GM23338 (cell line): ENCODE results near the gene FAM9C. TPM values are rescaled to one million over a fixed set of nuclear protein-coding genes. Genes with fewer than 3 reads are reported as not detected.
"Not testable (repeated sequence)": the region's sequence is repeated elsewhere in the genome, so short reads cannot be mapped to it uniquely, and the experiment has no call there.

Experiments
- ATAC-seq: fragments of 200-7000 bp; cut with Tn5 transposase; 3 replicates; pipeline ENCODE4 v1.9.1; 2020
- DNase-seq: peaks from one replicate; pipeline ENCODE4 v3.0.0-alpha.2; 2015; ENCODE audit warnings: low spot score
- H2AFZ ChIP-seq: fragments of 200-600 bp; sonication (generic); 2 replicates; pipeline ENCODE4 v1.8.0; 2016; ENCODE audit warnings: antibody characterized with exemption, mild to moderate bottlenecking, moderate library complexity
- H3F3A ChIP-seq: fragments of 200-600 bp; sonication (generic); replicated peaks from 2 replicates; pipeline ENCODE4 v1.8.0; 2017; ENCODE audit warnings: antibody characterized with exemption, mixed run types, low read depth
- H3K27ac ChIP-seq: fragments of 200-600 bp; sonication (generic); 2 replicates; pipeline ENCODE4 v1.6.1; 2016; ENCODE audit warnings: low read depth
- H3K27me3 ChIP-seq: fragments of 200-600 bp; sonication (generic); 2 replicates; pipeline ENCODE4 v1.8.0; 2016; ENCODE audit warnings: mild to moderate bottlenecking, mixed run types, moderate library complexity; ENCODE audit not compliant: insufficient read depth
- H3K36me3 ChIP-seq: fragments of 200-600 bp; sonication (generic); 2 replicates; pipeline ENCODE4 v1.8.0; 2016; ENCODE audit warnings: mild to moderate bottlenecking; ENCODE audit not compliant: insufficient read depth
- H3K4me1 ChIP-seq: fragments of 200-600 bp; sonication (generic); 2 replicates; pipeline ENCODE4 v1.8.0; 2016; ENCODE audit warnings: mild to moderate bottlenecking, moderate library complexity; ENCODE audit not compliant: insufficient read depth
- H3K4me2 ChIP-seq: fragments of 200-600 bp; sonication (generic); 2 replicates; pipeline ENCODE4 v1.7.1; 2017; ENCODE audit warnings: mixed run types
- H3K4me3 ChIP-seq: fragments of 200-600 bp; sonication (generic); 2 replicates; pipeline ENCODE4 v1.6.1; 2016; ENCODE audit warnings: mixed run types
- H3K79me2 ChIP-seq: fragments of 200-600 bp; sonication (generic); replicated peaks from 2 replicates; pipeline ENCODE4 v1.8.0; 2017; ENCODE audit warnings: mild to moderate bottlenecking; ENCODE audit not compliant: insufficient read depth
- H3K9me2 ChIP-seq: fragments of 200-600 bp; sonication (generic); 2 replicates; pipeline ENCODE4 v1.8.0; 2017; ENCODE audit not compliant: insufficient read depth
- H4K20me1 ChIP-seq: fragments of 200-600 bp; sonication (generic); replicated peaks from 2 replicates; pipeline ENCODE4 v1.8.0; 2017; ENCODE audit warnings: mild to moderate bottlenecking; ENCODE audit not compliant: insufficient read depth
- H3K27ac Mint-ChIP-seq: 2 replicates; pipeline ENCODE4 v1.8.0; 2020; ENCODE audit warnings: inconsistent platforms, mild to moderate bottlenecking, moderate library complexity, mixed read lengths
- H3K27me3 Mint-ChIP-seq: 3 replicates; pipeline ENCODE4 v1.8.0; 2022; ENCODE audit warnings: low read depth, mild to moderate bottlenecking, moderate library complexity, mixed read lengths, inconsistent platforms; ENCODE audit not compliant: insufficient read depth, poor library complexity
- H3K36me3 Mint-ChIP-seq: 3 replicates; pipeline ENCODE4 v1.8.0; 2021; ENCODE audit warnings: low read depth, mild to moderate bottlenecking, inconsistent platforms, moderate library complexity, mixed read lengths
- H3K4me1 Mint-ChIP-seq: 3 replicates; pipeline ENCODE4 v1.8.0; 2020; ENCODE audit warnings: mild to moderate bottlenecking, inconsistent platforms, mixed read lengths
- H3K4me3 Mint-ChIP-seq: 3 replicates; pipeline ENCODE4 v1.8.0; 2021; ENCODE audit warnings: moderate library complexity, mild to moderate bottlenecking, inconsistent platforms, mixed read lengths
- H3K9me3 Mint-ChIP-seq: 3 replicates; pipeline ENCODE4 v1.8.0; 2020; ENCODE audit warnings: moderate library complexity, mild to moderate bottlenecking, inconsistent platforms, mixed read lengths
- ETS1 ChIP-seq: IDR thresholded peaks from 2 replicates; pipeline ENCODE4 v1.6.1; 2016; ENCODE audit warnings: antibody characterized with exemption
- EZH2 ChIP-seq: fragments of 200-600 bp; sonication (generic); IDR thresholded peaks from one replicate; pipeline ENCODE4 v1.8.0; 2017; ENCODE audit warnings: antibody characterized with exemption, mild to moderate bottlenecking, low read depth; ENCODE audit not compliant: unreplicated experiment
- EZH2phosphoT487 ChIP-seq: fragments of 200-600 bp; sonication (generic); IDR thresholded peaks from one replicate; pipeline ENCODE4 v1.8.1; 2018; ENCODE audit warnings: antibody characterized with exemption; ENCODE audit not compliant: unreplicated experiment
- JUNB ChIP-seq: IDR thresholded peaks from one replicate; pipeline ENCODE4 v1.6.1; 2016; ENCODE audit warnings: antibody characterized with exemption; ENCODE audit not compliant: unreplicated experiment
- NANOG ChIP-seq: IDR thresholded peaks from 2 replicates; pipeline ENCODE4 v1.6.1; 2016; ENCODE audit warnings: antibody characterized with exemption, borderline replicate concordance
- POLR2AphosphoS5 ChIP-seq: IDR thresholded peaks from 2 replicates; pipeline ENCODE4 v1.6.1; 2016; ENCODE audit warnings: antibody characterized with exemption, low read depth
- ZNF114 ChIP-seq: fragments of 250-450 bp; sonication (Bioruptor Pico); IDR thresholded peaks from 2 replicates; pipeline ENCODE4 v1.5.0; 2020; ENCODE audit warnings: mild to moderate bottlenecking, moderate library complexity
- polyA plus RNA-seq: library from polyadenylated mRNA; unstranded; fragments of >200 nt; fragmentation: Nextera tagmentation; extraction: Ambion mirVana; gene quantifications from 2 replicates; pipeline ENCODE4 v1.2.1, GENCODE V29; 2016
- total RNA-seq: library from RNA; depleted of rRNA; stranded (reverse); fragments of >200 nt; shearing (Covaris generic); gene quantifications from 2 replicates; pipeline ENCODE4 v1.2.3, GENCODE V29; 2014
- TF ChIP-seq, protein P1 (sequence below): IDR thresholded peaks from one replicate; pipeline ENCODE4 v1.6.1; 2018; ENCODE audit warnings: antibody characterized with exemption; ENCODE audit not compliant: unreplicated experiment
- TF ChIP-seq, protein P2 (sequence below), 2 experiments: fragments of 200-600 bp in 1 of 2; sonication (generic) in 1 of 2; conservative IDR thresholded peaks; 2 replicates each; pipeline versions ENCODE4 v1.5.1 to v1.6.1; 2016 to 2017; ENCODE audit warnings: antibody characterized with exemption in 2 of 2, low read depth in 2 of 2, mild to moderate bottlenecking in 2 of 2, moderate library complexity in 1 of 2

FAM9C gene
- total and polyA plus RNA-seq, 2 experiments from 2014 or later: 0.08 TPM; not detected in 1

GRCh38 chrX:13064599-13065143 is 20.3 kb upstream of the FAM9C start (continued):
- TF ChIP-seq, protein P1, sequence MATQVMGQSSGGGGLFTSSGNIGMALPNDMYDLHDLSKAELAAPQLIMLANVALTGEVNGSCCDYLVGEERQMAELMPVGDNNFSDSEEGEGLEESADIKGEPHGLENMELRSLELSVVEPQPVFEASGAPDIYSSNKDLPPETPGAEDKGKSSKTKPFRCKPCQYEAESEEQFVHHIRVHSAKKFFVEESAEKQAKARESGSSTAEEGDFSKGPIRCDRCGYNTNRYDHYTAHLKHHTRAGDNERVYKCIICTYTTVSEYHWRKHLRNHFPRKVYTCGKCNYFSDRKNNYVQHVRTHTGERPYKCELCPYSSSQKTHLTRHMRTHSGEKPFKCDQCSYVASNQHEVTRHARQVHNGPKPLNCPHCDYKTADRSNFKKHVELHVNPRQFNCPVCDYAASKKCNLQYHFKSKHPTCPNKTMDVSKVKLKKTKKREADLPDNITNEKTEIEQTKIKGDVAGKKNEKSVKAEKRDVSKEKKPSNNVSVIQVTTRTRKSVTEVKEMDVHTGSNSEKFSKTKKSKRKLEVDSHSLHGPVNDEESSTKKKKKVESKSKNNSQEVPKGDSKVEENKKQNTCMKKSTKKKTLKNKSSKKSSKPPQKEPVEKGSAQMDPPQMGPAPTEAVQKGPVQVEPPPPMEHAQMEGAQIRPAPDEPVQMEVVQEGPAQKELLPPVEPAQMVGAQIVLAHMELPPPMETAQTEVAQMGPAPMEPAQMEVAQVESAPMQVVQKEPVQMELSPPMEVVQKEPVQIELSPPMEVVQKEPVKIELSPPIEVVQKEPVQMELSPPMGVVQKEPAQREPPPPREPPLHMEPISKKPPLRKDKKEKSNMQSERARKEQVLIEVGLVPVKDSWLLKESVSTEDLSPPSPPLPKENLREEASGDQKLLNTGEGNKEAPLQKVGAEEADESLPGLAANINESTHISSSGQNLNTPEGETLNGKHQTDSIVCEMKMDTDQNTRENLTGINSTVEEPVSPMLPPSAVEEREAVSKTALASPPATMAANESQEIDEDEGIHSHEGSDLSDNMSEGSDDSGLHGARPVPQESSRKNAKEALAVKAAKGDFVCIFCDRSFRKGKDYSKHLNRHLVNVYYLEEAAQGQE: no peak
- TF ChIP-seq EZH2phosphoT487 (no peak), ETS1 (no peak), ZNF114 (CRISPR knock-in tag) (no peak), EZH2 (no peak), POLR2AphosphoS5 (no peak), JUNB (no peak), NANOG (no peak)
- TF ChIP-seq, protein P2, sequence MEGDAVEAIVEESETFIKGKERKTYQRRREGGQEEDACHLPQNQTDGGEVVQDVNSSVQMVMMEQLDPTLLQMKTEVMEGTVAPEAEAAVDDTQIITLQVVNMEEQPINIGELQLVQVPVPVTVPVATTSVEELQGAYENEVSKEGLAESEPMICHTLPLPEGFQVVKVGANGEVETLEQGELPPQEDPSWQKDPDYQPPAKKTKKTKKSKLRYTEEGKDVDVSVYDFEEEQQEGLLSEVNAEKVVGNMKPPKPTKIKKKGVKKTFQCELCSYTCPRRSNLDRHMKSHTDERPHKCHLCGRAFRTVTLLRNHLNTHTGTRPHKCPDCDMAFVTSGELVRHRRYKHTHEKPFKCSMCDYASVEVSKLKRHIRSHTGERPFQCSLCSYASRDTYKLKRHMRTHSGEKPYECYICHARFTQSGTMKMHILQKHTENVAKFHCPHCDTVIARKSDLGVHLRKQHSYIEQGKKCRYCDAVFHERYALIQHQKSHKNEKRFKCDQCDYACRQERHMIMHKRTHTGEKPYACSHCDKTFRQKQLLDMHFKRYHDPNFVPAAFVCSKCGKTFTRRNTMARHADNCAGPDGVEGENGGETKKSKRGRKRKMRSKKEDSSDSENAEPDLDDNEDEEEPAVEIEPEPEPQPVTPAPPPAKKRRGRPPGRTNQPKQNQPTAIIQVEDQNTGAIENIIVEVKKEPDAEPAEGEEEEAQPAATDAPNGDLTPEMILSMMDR (conservative IDR thresholded peaks at IDR 0.05; ENCODE audit: low read depth in 2 of 2): no peak

- H3K27ac ChIP-seq, DNase-seq, H3K4me1 ChIP-seq, H4K20me1 ChIP-seq, H3K9me2 ChIP-seq, H3K4me3 Mint-ChIP-seq, H3K36me3 ChIP-seq, H3K27ac Mint-ChIP-seq, H3F3A ChIP-seq, H3K79me2 ChIP-seq, H3K4me3 ChIP-seq, H3K27me3 ChIP-seq, H2AFZ ChIP-seq, ATAC-seq, H3K4me2 ChIP-seq, H3K27me3 Mint-ChIP-seq, H3K4me1 Mint-ChIP-seq: not testable (repeated sequence)
- peaks cover 18% of the 10 kb centered on the region for H3K9me3 Mint-ChIP-seq
- H3K36me3 Mint-ChIP-seq: peaks cover 17% of the 10 kb centered on the region
These were observed 18.7 kb upstream of the FAM9C start for GRCh38 chrX:13063124-13063523.

DNA sequence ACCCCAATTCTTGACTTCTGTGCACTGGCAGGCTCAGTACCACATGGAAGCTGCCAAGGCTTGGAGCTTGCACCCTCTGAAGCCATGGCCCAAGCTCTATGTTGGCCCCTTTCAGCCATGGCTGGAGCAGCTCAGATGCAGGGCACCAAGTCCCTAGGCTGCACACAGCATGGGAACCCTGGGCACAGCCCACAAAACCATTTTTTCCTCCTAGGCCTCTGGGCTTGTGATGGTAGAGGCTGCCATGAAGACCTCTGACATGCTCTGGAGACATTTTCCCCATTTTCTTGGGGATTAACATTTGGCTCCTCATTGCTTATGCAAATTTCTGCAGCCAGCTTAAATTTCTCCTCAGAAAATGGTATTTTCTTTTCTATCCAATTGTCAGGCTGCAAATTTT is 17.9 kb upstream of the FAM9C start:
- H3K4me3 ChIP-seq, ATAC-seq, H3K27ac ChIP-seq, H3K79me2 ChIP-seq, H3K4me1 ChIP-seq, DNase-seq, H4K20me1 ChIP-seq, H3K4me1 Mint-ChIP-seq, H3K27me3 ChIP-seq, H3K27ac Mint-ChIP-seq, H3K4me3 Mint-ChIP-seq, H3K4me2 ChIP-seq, H3K27me3 Mint-ChIP-seq, H3F3A ChIP-seq, H2AFZ ChIP-seq, H3K36me3 ChIP-seq, H3K9me2 ChIP-seq: not testable (repeated sequence)
- Mint-ChIP-seq H3K9me3 (peaks cover 18% of the 10 kb centered on the region), H3K36me3 (peaks cover 17% of the 10 kb centered on the region)

GRCh38 chrX:13061215-13061708 is 16.8 kb upstream of the FAM9C start:
- not testable (repeated sequence) for H3K27me3 ChIP-seq, H4K20me1 ChIP-seq, H3K27me3 Mint-ChIP-seq, H3K4me3 ChIP-seq, H3K36me3 ChIP-seq, H3K4me1 Mint-ChIP-seq, H3K4me2 ChIP-seq, H3K4me1 ChIP-seq, H3K27ac ChIP-seq, H3F3A ChIP-seq, H3K79me2 ChIP-seq, ATAC-seq, DNase-seq, H3K4me3 Mint-ChIP-seq, H2AFZ ChIP-seq, H3K9me2 ChIP-seq, H3K27ac Mint-ChIP-seq
- Mint-ChIP-seq H3K36me3 (peaks cover 17% of the 10 kb centered on the region), H3K9me3 (peaks cover 18% of the 10 kb centered on the region)
